Left renal cortex interstitium (tissue), 4 donors: ENCODE data around the gene ZBTB11. TPM values are rescaled to one million over a fixed set of nuclear protein-coding genes. Genes with fewer than 3 reads are reported as not detected.
A peak's percentile ranks its signal among the peaks of the same experiment; 100 is the strongest.
"Not testable (repeated sequence)": the region's sequence is repeated elsewhere in the genome, so short reads cannot be mapped to it uniquely, and the experiment has no call there.

Experiments used
- DNase-seq, 4 donors: peaks; one replicate each; pipeline ENCODE4 v3.0.0-alpha.2; 2013; ENCODE audit warnings: low read depth in 4 of 4, low spot score in 2 of 4, missing footprints in 1 of 4
- polyA plus RNA-seq, 4 donors: library from polyadenylated mRNA; unstranded; fragments of 120-200 nt; gene quantifications; one replicate each; pipeline ENCODE4 v1.2.1, GENCODE V29; 2013; ENCODE audit not compliant: insufficient read length in 4 of 4

ZBTB11 gene
- polyA plus RNA-seq, 4 donors = 20.8 to 26.0 (median 22.8) TPM

GRCh38 chr3:101646726-101647125 lies 30.2 kb downstream of the ZBTB11 start:
- no peak for DNase-seq

- DNase-seq = no peak
Observed at GRCh38 chr3:101643861-101644613, 32.9 kb downstream of the ZBTB11 start.

GRCh38 chr3:101643009-101643844 lies 33.7 kb downstream of the ZBTB11 start:
- no peak for DNase-seq

DNA sequence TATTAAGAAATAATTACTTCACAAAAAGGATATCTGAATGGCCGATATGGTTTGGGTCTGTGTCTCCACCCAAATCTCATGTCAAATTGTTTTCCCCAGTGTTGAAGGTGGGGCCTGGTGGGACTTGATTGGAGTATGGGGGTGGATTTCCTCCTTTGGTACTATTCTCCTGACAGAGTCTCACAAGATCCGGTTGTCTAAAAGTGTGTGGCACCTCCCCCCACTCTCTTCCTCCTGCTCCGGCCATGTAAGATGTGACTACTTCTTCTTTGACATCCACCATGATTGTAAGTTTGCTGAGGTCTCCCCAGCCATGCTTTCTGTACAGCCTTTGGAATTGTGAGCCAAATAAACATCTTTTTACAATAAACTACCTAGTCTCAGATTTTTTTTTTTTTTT lies 34.5 kb downstream of the ZBTB11 start:
- no peak for DNase-seq

DNA sequence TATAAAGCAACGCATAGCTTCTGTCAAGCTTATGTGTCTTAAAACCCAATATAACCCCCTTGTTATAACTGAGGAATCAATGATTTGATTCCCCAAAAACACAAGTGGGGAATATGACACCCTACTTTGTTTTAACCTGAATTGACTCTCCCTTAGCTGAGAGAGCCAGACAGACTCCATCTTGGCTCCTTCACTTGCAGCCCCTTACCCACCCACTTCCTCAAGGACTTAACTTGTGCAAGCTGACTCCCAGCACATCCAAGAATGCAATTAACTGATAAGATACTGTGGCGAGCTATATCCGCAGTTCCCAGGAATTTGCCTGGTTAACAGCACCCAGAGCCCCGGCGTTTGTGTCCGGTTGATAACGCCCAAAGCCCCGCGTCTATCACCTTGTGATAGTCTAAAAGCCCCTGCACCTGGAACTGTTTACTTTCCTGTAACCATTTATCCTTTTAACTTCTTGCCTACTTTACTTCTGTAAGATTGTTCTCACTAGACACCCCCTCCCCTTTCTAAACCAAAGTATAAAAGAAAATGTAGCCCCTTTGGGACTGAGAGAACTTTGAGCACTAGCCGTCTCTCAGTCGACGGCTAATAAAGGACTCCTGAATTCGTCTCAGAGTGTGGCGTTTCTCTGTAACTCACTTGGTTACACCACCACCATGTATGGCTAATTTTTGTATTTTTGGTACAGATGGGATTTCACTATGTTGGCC lies 35.4 kb downstream of the ZBTB11 start:
- DNase-seq = not testable (repeated sequence)

DNA sequence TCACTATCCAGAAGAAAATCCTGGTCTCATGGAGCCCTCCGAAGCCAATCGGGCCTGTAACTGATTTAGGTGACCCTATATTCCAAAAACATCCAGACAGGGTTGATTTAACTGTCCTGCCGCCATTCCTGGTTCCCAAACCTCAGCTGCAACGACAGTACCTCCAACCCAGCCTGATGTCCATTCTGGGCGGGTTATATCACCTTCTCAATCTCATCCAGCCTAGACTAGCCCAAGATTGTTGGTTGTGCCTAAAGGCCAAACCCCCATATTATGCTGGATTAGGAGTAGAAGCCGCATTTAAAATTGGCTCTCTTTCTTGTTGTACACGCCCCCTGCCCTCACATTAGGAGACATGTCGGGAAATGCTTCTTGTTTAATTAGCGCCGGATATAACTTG lies 36.7 kb downstream of the ZBTB11 start:
- no peak for DNase-seq

DNA sequence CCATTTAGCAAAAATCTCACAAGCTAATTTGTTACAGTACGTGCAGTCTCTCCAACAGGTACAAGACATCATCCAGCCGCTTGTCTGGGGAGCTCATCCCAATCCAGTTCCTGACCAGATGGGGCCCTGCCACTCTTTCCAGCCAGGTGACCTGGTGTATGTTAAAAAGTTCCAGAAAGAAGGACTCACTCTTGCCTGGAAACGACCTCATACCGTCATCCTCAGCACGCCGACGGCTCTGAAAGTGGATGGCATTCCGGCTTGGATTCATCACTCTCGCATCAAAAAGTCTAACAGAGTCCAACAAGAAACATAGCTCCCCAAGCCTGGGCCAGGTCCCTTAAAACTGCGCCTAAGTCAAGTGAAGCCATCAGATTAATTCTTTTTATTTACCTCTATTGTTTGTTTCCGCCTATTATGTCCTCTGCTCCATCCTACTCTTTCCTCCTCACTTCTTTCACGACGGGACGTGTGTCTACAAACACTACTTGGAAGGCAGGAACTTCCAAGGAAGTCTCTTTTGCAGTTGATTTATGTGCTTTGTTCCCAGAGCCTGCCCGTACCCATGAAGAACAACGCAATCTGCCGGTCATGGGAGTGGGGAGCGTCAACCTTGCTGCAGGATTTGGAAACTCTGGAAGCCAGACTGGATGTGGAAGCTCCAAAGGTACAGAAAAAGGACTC lies 37.5 kb downstream of the ZBTB11 start:
- DNase-seq = no peak

DNA sequence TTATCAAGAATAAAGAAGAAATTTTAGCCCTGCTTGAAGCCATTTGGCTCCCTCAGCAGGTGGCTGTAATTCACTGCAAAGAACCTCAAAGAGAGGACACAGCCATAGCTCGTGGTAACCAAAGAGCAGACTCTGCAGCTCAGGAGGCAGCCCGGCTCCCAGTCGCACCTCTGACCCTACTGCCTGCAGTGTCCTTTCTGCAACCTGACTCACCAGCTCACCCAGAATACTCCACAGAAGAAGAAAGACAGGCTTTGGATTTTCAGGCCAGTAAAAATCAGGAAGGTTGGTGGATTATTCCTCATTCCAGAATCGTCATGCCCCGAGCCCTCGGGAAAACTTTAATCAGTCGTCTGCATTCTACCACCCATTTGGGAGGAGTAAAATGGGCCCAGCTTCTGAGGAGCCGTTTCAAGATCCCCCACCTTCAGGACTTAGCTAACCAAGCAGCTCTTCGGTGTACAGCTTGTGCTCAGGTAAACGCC lies 38.6 kb downstream of the ZBTB11 start:
- no peak for DNase-seq

- DNase-seq = no peak
Observed at GRCh38 chr3:101637451-101637850, 39.5 kb downstream of the ZBTB11 start.

DNA sequence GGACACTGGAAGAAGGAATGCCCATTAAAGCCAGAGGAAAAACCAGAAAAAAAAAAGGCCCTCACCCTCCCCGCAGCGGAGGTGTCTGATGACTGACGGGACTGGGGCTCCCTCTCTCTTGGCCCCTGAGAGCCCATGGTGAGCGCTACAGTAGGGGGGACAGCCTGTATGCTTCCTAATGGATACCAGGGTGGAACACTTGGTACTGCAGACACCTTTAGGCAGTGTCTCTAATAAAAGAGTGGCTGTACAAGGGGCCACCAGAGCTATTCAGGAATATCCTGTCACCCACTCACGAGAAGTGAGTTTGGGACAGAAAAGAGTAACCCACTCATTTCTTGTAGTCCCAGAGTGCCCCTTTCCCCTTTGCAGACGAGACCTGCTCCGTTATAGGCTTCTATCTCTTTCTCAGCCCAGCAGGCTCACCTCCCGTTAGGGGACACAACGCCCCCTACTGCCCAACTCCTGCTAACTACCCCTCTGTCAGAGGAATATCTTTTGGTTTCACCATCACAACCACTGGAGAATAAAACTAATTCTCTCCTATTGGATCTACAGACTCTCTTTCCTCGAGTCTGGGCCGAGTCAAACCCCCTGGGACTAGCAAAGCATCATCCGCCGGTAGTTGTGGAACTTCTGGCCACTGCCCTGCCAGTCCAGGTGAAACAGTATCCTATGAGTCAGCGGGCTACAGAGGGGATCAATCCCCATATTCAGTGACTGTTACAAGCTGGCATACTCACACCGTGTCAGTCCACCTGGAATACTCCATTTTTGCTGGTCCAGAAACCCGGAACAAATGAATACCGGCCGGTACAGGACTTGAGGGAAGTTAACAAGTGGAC lies 40.8 kb downstream of the ZBTB11 start:
- peak in 1 of 4 donors; percentile 13 for DNase-seq

DNA sequence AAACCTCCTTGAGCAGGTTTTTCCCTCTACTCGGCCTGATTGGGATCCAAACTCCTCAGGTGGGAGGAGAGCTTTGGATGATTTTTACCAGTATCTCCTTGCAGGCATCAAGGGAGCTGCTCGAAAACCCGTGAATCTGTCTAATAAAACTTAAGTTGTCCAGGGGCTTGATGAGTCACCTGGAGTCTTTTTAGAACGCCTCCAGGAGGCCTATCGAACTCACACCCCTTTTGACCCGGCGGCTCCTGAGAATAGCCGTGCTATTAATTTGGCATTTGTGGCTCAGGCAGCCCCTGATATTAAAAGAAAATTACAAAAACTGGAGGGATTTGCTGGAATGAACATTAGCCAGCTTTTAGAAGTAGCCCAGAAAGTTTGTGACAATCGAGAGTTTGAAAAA lies 41.6 kb downstream of the ZBTB11 start:
- DNase-seq = no peak

DNA sequence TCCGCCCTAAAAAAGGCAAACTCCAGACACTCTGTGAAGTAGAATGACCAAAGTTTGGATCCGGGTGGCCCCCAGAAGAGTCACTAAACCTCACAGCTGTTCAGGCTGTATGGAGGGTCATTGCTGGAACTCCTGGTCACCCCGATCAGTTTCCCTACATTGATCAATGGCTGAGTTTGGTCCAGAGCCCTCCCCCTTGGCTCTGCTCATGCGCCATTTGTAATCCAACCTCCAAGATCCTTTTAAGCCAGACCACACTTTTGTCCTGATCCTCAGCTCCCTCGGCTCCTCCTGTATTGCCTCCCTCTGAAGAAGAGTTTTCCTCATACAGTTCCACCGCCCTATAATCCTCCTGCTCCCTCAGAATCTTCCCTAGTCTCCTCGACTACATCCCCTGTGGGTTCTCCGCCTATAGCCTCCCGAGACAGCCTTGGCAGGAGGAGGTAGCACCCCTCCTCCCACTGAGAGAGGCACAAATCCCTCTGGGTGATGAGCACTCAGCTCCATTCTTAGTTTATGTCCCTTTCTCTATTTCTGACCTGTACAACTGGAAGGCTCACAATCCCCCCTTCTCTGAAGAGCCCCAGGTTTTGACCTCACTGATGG lies 42.2 kb downstream of the ZBTB11 start:
- DNase-seq = no peak

GRCh38 chr3:101633186-101633585 lies 43.7 kb downstream of the ZBTB11 start:
- DNase-seq = no peak

GRCh38 chr3:101632586-101632985 lies 44.3 kb downstream of the ZBTB11 start:
- no peak for DNase-seq

GRCh38 chr3:101631959-101632358 lies 45.0 kb downstream of the ZBTB11 start:
- not testable (repeated sequence) for DNase-seq

DNA sequence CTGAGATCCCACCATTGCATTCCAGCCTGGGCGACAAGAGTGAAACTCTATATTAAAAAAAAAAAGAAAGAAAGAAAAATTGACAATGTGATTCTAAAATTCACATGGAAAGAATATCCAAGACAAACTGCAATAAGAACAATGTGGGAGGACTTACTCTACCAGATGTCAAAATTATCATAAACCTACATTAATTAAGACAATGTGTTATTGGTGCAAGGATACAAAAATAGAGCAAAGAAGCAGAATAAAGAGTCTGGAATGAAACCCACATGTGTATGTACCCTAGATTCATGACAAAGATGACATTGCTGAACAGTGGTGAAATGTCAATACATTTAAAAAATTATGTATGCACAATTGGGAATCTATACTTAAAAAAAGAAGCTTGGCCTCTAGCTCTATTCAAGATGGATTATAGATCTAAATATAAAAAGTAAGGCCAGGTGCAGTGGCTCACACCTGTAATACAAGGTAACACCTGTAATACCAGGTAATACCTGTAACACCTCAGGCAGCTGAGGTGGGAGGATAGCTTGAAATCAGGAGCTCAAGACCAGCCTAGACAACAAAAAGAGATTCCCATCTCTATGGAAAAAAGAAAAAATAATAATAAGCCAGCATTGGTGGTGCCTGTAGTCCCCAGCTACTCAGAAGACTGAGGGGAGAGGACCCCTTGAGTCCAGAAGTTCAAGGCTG lies 45.7 kb downstream of the ZBTB11 start:
- no peak for DNase-seq

GRCh38 chr3:101629219-101629618 lies 47.7 kb downstream of the ZBTB11 start:
- DNase-seq = no peak

DNA sequence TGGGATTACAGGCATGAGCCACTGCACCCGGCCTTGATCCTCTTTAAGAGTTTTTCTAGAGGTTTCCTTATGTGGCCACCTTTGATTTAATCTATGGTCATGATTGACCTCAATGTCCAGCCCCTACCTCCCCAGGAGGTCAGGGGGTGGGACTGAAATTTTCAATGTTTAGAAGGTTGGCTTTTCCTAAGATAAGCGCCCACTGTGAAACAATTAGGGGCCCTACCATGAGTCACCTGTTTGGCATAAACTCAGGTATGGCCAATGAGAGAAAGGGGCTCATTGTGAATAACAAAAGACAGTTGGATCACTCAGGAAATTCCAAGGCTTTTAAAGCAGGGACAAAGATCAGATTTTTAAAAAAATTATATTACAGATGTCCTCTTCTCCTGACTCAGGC lies 51.1 kb downstream of the ZBTB11 start:
- DNase-seq = no peak

DNA sequence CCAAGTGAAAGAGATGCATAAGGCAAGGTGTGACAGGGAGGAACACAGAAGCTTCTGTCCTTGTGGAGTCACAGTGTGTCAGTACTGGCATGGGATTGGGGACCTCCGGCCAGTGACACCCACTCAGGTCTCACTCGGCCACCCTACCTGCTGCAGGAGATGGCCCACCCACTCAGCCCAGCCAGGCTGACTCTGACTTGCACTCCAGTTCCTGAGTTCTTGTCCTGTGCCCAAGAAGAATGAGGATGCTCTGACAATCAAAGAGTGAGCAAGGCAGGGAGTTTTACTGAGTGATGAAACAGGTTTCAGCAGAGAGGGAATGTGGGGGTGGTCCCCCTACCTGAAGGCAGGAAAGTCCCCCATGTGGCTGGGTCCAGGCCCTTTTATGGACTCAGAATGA lies 52.1 kb downstream of the ZBTB11 start:
- no peak for DNase-seq
